Ramos (cell line): Measurements from ENCODE around the gene ASB6.
"Not testable (repeated sequence)": the region's sequence is repeated elsewhere in the genome, so short reads cannot be mapped to it uniquely, and the experiment has no call there.

ENCODE experiments used
- in situ Hi-C: fragments of 300-500 bp; cut with MboI; formaldehyde crosslinking; loops from one replicate; pipeline ENCODE4 v1.14.3; 2022; ENCODE audit warnings: low sequenced_read_pairs; ENCODE audit not compliant: unreplicated experiment

ASB6 gene

GRCh38 chr9:129594632-129595031 lies 47.3 kb downstream of the ASB6 start:
- in situ Hi-C loops, result no loop called here

GRCh38 chr9:129592790-129593189 lies 49.2 kb downstream of the ASB6 start:
- in situ Hi-C loops, result not testable (repeated sequence)

DNA sequence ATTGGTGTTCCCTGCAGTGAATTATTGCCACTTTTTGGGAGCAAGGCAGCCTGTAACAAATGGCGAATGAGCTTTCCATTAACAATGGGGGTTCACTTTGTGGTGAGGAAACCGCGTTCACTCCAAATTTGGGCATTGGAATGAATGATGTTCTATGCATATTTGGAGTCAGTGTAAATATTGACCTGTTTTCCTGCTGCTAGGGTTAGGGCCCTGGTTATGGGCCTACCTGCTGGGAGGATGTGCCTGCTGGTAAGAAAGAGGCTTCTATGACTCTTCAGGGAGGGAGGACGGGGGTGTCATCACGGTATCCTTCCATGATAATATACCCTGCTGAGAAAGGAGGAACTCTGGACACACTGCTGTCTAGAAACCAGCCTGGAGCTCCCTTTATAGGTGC lies 50.0 kb downstream of the ASB6 start:
- in situ Hi-C loops, result no loop called here

DNA sequence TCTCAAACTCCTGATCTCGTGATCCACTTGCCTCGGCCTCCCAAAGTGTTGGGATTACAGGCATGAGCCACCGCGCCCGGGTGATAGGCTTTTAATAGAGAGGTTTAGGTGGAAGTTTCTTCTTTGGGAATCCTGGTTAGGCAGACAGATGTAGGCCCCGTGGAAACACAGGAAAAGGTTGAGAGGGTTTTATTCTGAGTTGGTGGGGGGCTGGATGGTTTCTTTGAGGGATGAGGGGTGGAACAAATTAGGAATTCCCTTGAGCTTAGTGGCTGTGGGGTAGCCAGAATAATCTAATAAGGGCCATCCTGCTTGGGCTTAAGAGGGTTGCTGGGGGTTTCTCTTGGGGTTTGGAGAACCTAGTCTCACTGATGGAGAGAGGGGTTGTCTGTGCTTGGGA lies 51.5 kb downstream of the ASB6 start:
- in situ Hi-C loops, result no loop called here

GRCh38 chr9:129587487-129588262 lies 54.3 kb downstream of the ASB6 start:
- in situ Hi-C loops, result no loop called here

DNA sequence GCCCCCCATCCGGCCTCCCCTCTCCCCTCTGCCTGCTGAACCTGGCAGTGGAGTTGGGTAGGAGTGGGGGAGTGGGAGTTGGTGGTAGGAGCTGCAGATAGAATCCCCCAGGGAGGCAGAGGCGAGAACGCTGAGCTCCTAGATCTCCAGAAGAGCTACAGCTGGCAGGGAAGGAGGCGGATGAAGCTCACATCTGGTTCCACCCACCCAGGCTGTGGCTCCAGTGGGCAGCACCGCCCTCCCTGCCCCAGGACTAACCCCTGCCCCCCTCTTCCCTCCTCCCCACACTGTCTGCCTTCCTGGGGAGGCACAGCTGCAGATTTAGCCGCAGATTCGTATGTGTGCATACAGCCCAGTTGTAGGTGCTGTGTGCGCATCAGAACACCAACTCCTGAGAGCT lies 55.3 kb downstream of the ASB6 start:
- in situ Hi-C loops, result no loop called here

- in situ Hi-C loops, result no loop called here
Observed at GRCh38 chr9:129586245-129586644, 55.7 kb downstream of the ASB6 start.

DNA sequence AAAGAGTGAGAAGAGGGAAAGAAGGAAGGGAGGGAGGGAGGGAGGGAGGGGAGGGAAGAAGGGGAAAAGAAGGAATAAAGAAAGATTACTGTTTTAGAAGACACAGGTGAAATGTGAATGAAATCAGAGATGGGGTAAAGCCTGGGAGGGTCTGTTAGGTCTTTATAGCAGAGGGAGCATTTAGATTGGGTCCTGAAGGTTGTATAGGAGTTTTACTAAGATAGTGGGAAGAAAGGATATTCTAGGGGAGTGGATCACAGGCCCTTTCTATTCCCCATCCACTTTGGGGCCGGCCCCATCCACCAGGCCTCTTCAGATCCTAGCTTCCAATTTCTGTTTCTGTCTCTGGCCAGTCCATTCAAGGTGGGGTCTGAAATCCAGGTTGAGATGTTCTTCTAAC lies 56.6 kb downstream of the ASB6 start:
- in situ Hi-C loops, result no loop called here
